VCaP (cell line): ENCODE data around the gene PRKAG3.

ENCODE experiments used
- H3K27ac ChIP-seq: fragments of 450-650 bp; 2 replicates; pipeline ENCODE4 v1.5.1; 2017
- CTCF ChIP-seq: fragments of 450-650 bp; conservative IDR thresholded peaks from 2 replicates; pipeline ENCODE4 v1.5.1; 2017; ENCODE audit warnings: mild to moderate bottlenecking, moderate library complexity

PRKAG3 gene

GRCh38 chr2:218812096-218812815 is 19.3 kb downstream of the PRKAG3 start:
- H3K27ac ChIP-seq = no peak overlapping the region
- TF ChIP-seq CTCF = no peak

- H3K27ac ChIP-seq = no peak overlapping the region
- TF ChIP-seq CTCF = no peak
Measured at GRCh38 chr2:218811382-218811781, 20.2 kb downstream of the PRKAG3 start.

GRCh38 chr2:218810256-218810655 is 21.3 kb downstream of the PRKAG3 start:
- no peak overlapping the region for H3K27ac ChIP-seq
- no peak for TF ChIP-seq CTCF

- no peak for TF ChIP-seq CTCF
- no peak overlapping the region for H3K27ac ChIP-seq
Measured at GRCh38 chr2:218809515-218809914, 22.1 kb downstream of the PRKAG3 start.

GRCh38 chr2:218807626-218808025 is 24.0 kb downstream of the PRKAG3 start:
- H3K27ac ChIP-seq = no peak overlapping the region
- TF ChIP-seq CTCF = no peak

GRCh38 chr2:218806346-218806978 is 25.1 kb downstream of the PRKAG3 start:
- TF ChIP-seq CTCF = no peak

GRCh38 chr2:218805627-218806026 is 26.0 kb downstream of the PRKAG3 start:
- TF ChIP-seq CTCF = no peak
- H3K27ac ChIP-seq = no peak overlapping the region

More at GRCh38 chr2:218806346-218806978, 25.1 kb downstream of the PRKAG3 start:
- H3K27ac ChIP-seq = no peak overlapping the region
